OCI-M1 (cell line): Measurements from ENCODE around the gene PAX5.

Experiments used
- DNase-seq: peaks from one replicate; lab custom pipeline; 2025; lab: John Stamatoyannopoulos, UW

PAX5 gene

GRCh38 chr9:36902861-36903524 is 131.1 kb downstream of the PAX5 start:
- no peak for DNase-seq

- DNase-seq, result no peak
Observed at GRCh38 chr9:36902080-36902716, 131.9 kb downstream of the PAX5 start.

- DNase-seq, result no peak
Observed at GRCh38 chr9:36901528-36901927, 132.5 kb downstream of the PAX5 start.

- no peak for DNase-seq
Observed at GRCh38 chr9:36900856-36901220, 133.2 kb downstream of the PAX5 start.

- no peak for DNase-seq
Observed at GRCh38 chr9:36900136-36900855, 133.8 kb downstream of the PAX5 start.

- no peak for DNase-seq
Observed at GRCh38 chr9:36899406-36899805, 134.7 kb downstream of the PAX5 start.

- no peak for DNase-seq
Observed at GRCh38 chr9:36898431-36899020, 135.5 kb downstream of the PAX5 start.

GRCh38 chr9:36897478-36897877 is 136.6 kb downstream of the PAX5 start:
- no peak for DNase-seq

- no peak for DNase-seq
Observed at GRCh38 chr9:36897019-36897418, 137.0 kb downstream of the PAX5 start.

- no peak for DNase-seq
Observed at GRCh38 chr9:36896296-36896695, 137.8 kb downstream of the PAX5 start.

- no peak for DNase-seq
Observed at GRCh38 chr9:36895744-36896260, 138.3 kb downstream of the PAX5 start.

- DNase-seq, result no peak
Observed at GRCh38 chr9:36894695-36895310, 139.3 kb downstream of the PAX5 start.

GRCh38 chr9:36893911-36894310 is 140.2 kb downstream of the PAX5 start:
- no peak for DNase-seq

GRCh38 chr9:36893184-36893583 is 140.9 kb downstream of the PAX5 start:
- no peak for DNase-seq

GRCh38 chr9:36892279-36892678 is 141.8 kb downstream of the PAX5 start:
- no peak for DNase-seq

GRCh38 chr9:36891341-36891811 is 142.7 kb downstream of the PAX5 start:
- no peak for DNase-seq

GRCh38 chr9:36889844-36890243 is 144.2 kb downstream of the PAX5 start:
- no peak for DNase-seq

- DNase-seq, result no peak
Observed at GRCh38 chr9:36888551-36888950, 145.5 kb downstream of the PAX5 start.

GRCh38 chr9:36884721-36885120 is 149.3 kb downstream of the PAX5 start:
- no peak for DNase-seq

- no peak for DNase-seq
Observed at GRCh38 chr9:36882594-36882993, 151.5 kb downstream of the PAX5 start.

- no peak for DNase-seq
Observed at GRCh38 chr9:36881743-36882441, 152.2 kb downstream of the PAX5 start.

GRCh38 chr9:36881316-36881715 is 152.8 kb downstream of the PAX5 start:
- no peak for DNase-seq
